ENCODE measurements around the gene BCL11A. TPM values are rescaled to one million over a fixed set of nuclear protein-coding genes. Genes with fewer than 3 reads are reported as not detected.

Gene BCL11A
- total RNA-seq, 1 donor from 2014 or later: 29.8 TPM

DNA sequence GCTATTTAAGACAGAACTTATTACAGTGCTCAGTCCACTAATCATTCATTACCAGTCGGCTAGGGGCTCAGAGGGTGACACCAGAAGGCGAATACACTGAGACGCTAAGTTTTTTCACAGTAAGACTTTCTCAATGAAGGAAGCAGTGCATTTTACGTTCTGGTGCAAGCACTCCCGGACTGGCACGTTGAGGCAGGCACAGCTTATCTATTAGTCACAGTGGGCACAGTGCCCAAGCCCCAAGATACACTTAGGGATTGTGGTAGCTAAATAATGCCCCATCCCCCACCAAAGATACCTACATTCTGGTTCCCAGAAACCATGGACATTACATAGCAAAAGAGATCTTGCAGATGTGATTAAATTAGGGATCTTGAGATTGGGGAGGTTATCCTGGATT is 32.6 kb upstream of the BCL11A start:
- DNase-seq (ENCODE audit: low read depth) (no peak), FAIRE-seq (no peak)
- Mint-ChIP-seq H3K27ac (ENCODE audit: unreplicated experiment) (no peak overlapping the region), H3K9me3 (ENCODE audit: unreplicated experiment) (no peaks in the 10 kb centered on the region), H3K27me3 (ENCODE audit: low read depth, unreplicated experiment) (peaks cover 29% of the 10 kb centered on the region), H3K36me3 (ENCODE audit: low read depth, unreplicated experiment) (no peaks in the 10 kb centered on the region), H3K4me3 (ENCODE audit: unreplicated experiment) (no peak overlapping the region), H3K4me1 (ENCODE audit: low read depth, unreplicated experiment) (no peaks in the 10 kb centered on the region)
- Histone ChIP-seq H3K9ac (ENCODE audit: low read length) (no peak overlapping the region), H3K4me3 (ENCODE audit: insufficient read depth, low read depth, low read length) (no peak overlapping the region), H3K9me3 (ENCODE audit: insufficient read depth, low read depth, low read length) (no peaks in the 10 kb centered on the region), H3K4me2 (ENCODE audit: low read length) (no peak overlapping the region), H3K27me3 (ENCODE audit: insufficient read depth, low read length) (no peaks in the 10 kb centered on the region), H3K4me1 (ENCODE audit: insufficient read depth, low read length) (peaks cover 5% of the 10 kb centered on the region), H2AFZ (ENCODE audit: low read depth, low read length) (no peak overlapping the region), H3K79me2 (ENCODE audit: insufficient read depth, low read length) (no peaks in the 10 kb centered on the region), H4K20me1 (ENCODE audit: insufficient read depth, low read length) (no peaks in the 10 kb centered on the region), H3K36me3 (ENCODE audit: insufficient read depth, low read length) (no peaks in the 10 kb centered on the region), H3K27ac (ENCODE audit: low read depth, low read length) (no peak overlapping the region)
- TF ChIP-seq, protein P1, sequence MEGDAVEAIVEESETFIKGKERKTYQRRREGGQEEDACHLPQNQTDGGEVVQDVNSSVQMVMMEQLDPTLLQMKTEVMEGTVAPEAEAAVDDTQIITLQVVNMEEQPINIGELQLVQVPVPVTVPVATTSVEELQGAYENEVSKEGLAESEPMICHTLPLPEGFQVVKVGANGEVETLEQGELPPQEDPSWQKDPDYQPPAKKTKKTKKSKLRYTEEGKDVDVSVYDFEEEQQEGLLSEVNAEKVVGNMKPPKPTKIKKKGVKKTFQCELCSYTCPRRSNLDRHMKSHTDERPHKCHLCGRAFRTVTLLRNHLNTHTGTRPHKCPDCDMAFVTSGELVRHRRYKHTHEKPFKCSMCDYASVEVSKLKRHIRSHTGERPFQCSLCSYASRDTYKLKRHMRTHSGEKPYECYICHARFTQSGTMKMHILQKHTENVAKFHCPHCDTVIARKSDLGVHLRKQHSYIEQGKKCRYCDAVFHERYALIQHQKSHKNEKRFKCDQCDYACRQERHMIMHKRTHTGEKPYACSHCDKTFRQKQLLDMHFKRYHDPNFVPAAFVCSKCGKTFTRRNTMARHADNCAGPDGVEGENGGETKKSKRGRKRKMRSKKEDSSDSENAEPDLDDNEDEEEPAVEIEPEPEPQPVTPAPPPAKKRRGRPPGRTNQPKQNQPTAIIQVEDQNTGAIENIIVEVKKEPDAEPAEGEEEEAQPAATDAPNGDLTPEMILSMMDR (IDR thresholded peaks at IDR 0.05; ENCODE audit: insufficient read depth, low read depth, low read length): no peak
- TF ChIP-seq EZH2 (IDR thresholded peaks at IDR 0.05; ENCODE audit: insufficient read depth, low read length): no peak

DNA sequence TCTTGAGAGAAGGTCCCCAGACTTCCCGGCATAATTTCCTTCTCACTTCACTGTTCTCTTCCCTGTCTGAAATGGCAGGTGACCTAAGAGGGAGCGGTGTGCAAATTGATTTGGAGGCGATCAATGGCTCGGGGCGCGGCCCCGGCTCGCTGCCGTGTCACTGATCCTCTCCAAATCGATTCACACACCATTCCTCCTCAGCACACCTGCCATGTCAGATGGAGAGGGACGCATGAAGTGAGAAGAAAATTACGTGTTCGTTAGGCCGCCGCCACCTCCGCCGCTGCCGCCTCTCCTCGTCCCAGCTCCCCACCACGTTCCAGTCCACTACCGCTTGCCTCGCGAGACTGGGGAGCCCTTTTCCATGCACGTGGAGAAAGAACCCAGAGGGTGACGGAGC is 31.8 kb upstream of the BCL11A start:
- no peaks in the 10 kb centered on the region for H3K36me3 Mint-ChIP-seq (ENCODE audit: low read depth, unreplicated experiment)
- no peaks in the 10 kb centered on the region for H3K9me3 ChIP-seq (ENCODE audit: insufficient read depth, low read depth, low read length)
- no peaks in the 10 kb centered on the region for H3K79me2 ChIP-seq (ENCODE audit: insufficient read depth, low read length)
- peaks cover 5% of the 10 kb centered on the region for H3K4me1 ChIP-seq (ENCODE audit: insufficient read depth, low read length)
- no peaks in the 10 kb centered on the region for H3K9me3 Mint-ChIP-seq (ENCODE audit: unreplicated experiment)
- no peaks in the 10 kb centered on the region for H3K36me3 ChIP-seq (ENCODE audit: insufficient read depth, low read length)
- no peak overlapping the region for H3K4me2 ChIP-seq (ENCODE audit: low read length)
- FAIRE-seq: no peak
- no peaks in the 10 kb centered on the region for H3K4me1 Mint-ChIP-seq (ENCODE audit: low read depth, unreplicated experiment)
- no peak overlapping the region for H3K27ac Mint-ChIP-seq (ENCODE audit: unreplicated experiment)
- H3K4me3 Mint-ChIP-seq (ENCODE audit: unreplicated experiment): no peak overlapping the region
- H2AFZ ChIP-seq (ENCODE audit: low read depth, low read length): no peak overlapping the region
- H4K20me1 ChIP-seq (ENCODE audit: insufficient read depth, low read length): no peaks in the 10 kb centered on the region
- H3K27ac ChIP-seq (ENCODE audit: low read depth, low read length): no peak overlapping the region
- DNase-seq (ENCODE audit: low read depth): no peak
- peaks cover 4% of the 10 kb centered on the region for H3K27me3 ChIP-seq (ENCODE audit: insufficient read depth, low read length)
- no peak overlapping the region for H3K9ac ChIP-seq (ENCODE audit: low read length)
- peaks cover 37% of the 10 kb centered on the region for H3K27me3 Mint-ChIP-seq (ENCODE audit: low read depth, unreplicated experiment)
- no peak overlapping the region for H3K4me3 ChIP-seq (ENCODE audit: insufficient read depth, low read depth, low read length)
- TF ChIP-seq, protein P1 (IDR thresholded peaks at IDR 0.05; ENCODE audit: insufficient read depth, low read depth, low read length): no peak
- TF ChIP-seq EZH2 (IDR thresholded peaks at IDR 0.05; ENCODE audit: insufficient read depth, low read length): no peak

DNA sequence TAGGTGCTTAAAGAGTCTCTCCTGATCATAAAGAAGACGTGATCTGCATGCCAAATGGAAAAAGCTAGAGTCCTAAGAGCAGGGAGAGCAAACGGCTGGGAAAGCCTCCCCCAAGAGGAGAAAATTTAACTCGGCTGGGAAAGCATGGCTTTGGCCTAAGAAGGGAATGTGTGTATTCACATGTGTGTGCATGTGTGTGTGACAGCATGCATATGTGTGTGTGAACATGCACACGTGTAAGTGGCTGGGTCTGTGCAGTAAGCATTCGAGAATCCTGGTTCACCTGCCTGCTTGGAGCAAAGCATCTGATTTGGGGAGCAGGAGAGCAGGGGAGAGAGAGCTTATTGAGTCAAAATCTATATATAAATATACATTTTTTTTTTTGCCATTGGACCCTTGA is 30.1 kb upstream of the BCL11A start:
- no peaks in the 10 kb centered on the region for H4K20me1 ChIP-seq (ENCODE audit: insufficient read depth, low read length)
- Mint-ChIP-seq H3K9me3 (ENCODE audit: unreplicated experiment) (no peaks in the 10 kb centered on the region), H3K27me3 (ENCODE audit: low read depth, unreplicated experiment) (peaks cover 48% of the 10 kb centered on the region), H3K27ac (ENCODE audit: unreplicated experiment) (no peak overlapping the region), H3K36me3 (ENCODE audit: low read depth, unreplicated experiment) (no peaks in the 10 kb centered on the region), H3K4me3 (ENCODE audit: unreplicated experiment) (no peak overlapping the region), H3K4me1 (ENCODE audit: low read depth, unreplicated experiment) (no peaks in the 10 kb centered on the region)
- no peaks in the 10 kb centered on the region for H3K79me2 ChIP-seq (ENCODE audit: insufficient read depth, low read length)
- H3K9me3 ChIP-seq (ENCODE audit: insufficient read depth, low read depth, low read length): no peaks in the 10 kb centered on the region
- H2AFZ ChIP-seq (ENCODE audit: low read depth, low read length): no peak overlapping the region
- H3K9ac ChIP-seq (ENCODE audit: low read length): no peak overlapping the region
- H3K4me1 ChIP-seq (ENCODE audit: insufficient read depth, low read length): peaks cover 5% of the 10 kb centered on the region
- no peak overlapping the region for H3K4me2 ChIP-seq (ENCODE audit: low read length)
- H3K27ac ChIP-seq (ENCODE audit: low read depth, low read length): no peak overlapping the region
- TF ChIP-seq EZH2 (IDR thresholded peaks at IDR 0.05; ENCODE audit: insufficient read depth, low read length): no peak
- TF ChIP-seq, protein P1 (IDR thresholded peaks at IDR 0.05; ENCODE audit: insufficient read depth, low read depth, low read length): no peak
- H3K4me3 ChIP-seq (ENCODE audit: insufficient read depth, low read depth, low read length): no peak overlapping the region
- H3K27me3 ChIP-seq (ENCODE audit: insufficient read depth, low read length): peaks cover 8% of the 10 kb centered on the region
- no peak for DNase-seq (ENCODE audit: low read depth)
- no peak for FAIRE-seq
- no peaks in the 10 kb centered on the region for H3K36me3 ChIP-seq (ENCODE audit: insufficient read depth, low read length)
